ENCODE measurements around the gene MED27. TPM values are rescaled to one million over a fixed set of nuclear protein-coding genes. Genes with fewer than 3 reads are reported as not detected.

Gene MED27
- polyA plus RNA-seq, 3 donors: 23.4 to 24.5 (median 23.6) TPM

GRCh38 chr9:131841765-131842318 is 237.8 kb downstream of the MED27 start:
- no peak for DNase-seq (ENCODE audit: low read depth in 3 of 3, low spot score in 2 of 3)

- no peak for DNase-seq (ENCODE audit: low read depth in 3 of 3, low spot score in 2 of 3)
Measured at GRCh38 chr9:131840751-131841702, 238.6 kb downstream of the MED27 start.

DNA sequence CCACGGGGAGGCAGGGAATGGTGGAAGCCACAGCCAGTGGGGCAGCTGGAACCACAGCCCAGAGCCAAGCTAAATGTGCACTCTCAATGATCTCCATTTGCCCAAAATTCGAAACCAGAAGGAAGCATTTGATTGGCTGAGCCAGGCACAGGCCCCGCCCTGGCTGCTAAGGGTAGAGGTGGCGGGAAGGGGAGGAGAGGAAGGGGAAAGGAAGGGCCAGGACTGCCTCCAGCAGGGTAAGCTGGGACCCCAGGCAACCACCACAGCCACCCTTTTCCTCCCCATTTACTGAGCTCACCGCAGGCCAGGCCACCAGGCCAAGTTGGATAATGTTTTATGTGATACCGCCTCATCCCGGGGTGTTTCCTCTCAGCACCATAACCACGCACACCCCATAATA is 239.4 kb downstream of the MED27 start:
- no peak for DNase-seq (ENCODE audit: low read depth in 3 of 3, low spot score in 2 of 3)

DNA sequence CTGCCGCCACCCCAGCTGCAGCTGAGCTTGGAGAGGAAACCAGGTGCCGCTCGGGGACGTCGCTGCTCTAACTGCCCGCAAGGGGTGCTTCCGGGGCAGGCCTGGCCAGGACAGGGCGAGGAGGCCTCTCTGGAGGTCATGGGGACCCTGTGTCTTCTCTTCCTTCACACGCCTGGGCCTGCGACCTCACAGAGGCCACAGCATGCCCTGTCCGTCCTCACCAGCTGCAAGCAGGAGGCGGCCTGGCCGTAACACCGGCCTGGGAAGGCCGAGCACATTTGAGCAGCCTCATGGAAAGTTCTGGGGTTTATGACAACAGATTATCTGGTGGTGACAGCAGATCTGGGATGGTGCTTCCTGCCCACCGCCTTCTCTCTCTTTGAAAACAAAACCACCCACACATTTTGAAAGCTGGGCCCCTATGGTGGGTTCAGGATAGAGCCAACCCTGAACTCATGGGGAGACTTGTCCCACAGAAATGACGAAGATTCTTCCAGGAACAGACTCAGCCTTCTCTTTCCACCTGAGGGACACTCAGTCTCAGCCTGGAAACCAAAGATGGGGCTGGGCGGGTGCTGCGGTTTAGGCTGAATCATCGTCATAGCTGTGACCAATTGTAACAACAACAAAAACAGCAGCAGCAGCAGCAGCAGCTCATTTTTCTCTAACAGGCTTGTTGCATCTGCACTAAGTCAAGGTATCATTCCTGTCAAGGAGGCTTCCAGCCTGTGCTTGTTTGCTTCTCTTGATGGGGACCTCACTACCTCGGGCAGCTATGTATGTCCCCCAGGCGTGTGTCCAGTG is 240.2 kb downstream of the MED27 start:
- no peak for DNase-seq (ENCODE audit: low read depth in 3 of 3, low spot score in 2 of 3)

GRCh38 chr9:131838530-131839280 is 241.0 kb downstream of the MED27 start:
- DNase-seq (ENCODE audit: low read depth in 3 of 3, low spot score in 2 of 3): no peak

GRCh38 chr9:131837836-131838235 is 241.8 kb downstream of the MED27 start:
- no peak for DNase-seq (ENCODE audit: low read depth in 3 of 3, low spot score in 2 of 3)

GRCh38 chr9:131837316-131837715 is 242.4 kb downstream of the MED27 start:
- DNase-seq (ENCODE audit: low read depth in 3 of 3, low spot score in 2 of 3): no peak

DNA sequence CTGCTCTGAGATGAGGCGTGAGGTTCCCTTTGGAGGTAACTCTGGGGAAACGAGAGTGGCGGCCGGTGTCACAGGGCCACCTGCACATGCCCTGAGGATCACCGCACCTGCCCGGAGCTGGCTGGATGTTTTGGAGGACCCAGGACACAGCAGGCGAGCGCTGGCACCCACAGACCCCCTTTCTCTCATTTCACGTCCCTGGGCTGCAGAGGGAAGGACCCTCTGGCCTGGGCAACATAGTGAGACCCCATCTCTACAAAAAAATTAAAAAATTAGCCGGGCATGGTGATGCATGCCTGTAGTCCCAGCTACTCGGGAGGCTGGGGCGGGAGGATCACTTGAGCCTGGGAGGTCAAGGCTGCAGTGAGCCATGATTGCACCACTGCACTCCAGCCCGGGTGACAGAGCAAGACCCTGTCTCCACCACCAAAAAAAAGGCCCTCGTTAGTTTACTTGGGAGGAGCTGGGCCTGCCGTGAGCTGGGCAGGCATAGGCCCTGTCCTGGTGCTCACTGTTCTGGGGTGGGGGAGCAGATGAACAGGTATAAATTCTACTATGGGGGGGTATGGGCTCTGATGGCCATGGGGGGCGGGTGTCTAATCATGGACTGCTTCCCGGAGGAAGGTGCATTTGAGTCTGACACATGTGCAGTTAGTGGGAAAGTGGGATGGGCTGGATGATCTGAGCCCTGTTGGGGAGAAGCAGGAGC is 242.9 kb downstream of the MED27 start:
- DNase-seq (ENCODE audit: low read depth in 3 of 3, low spot score in 2 of 3): no peak

- no peak for DNase-seq (ENCODE audit: low read depth in 3 of 3, low spot score in 2 of 3)
Measured at GRCh38 chr9:131836021-131836420, 243.6 kb downstream of the MED27 start.

- DNase-seq (ENCODE audit: low read depth in 3 of 3, low spot score in 2 of 3): peak in 1 of 3 donors; percentile 36
Measured at GRCh38 chr9:131835151-131835910, 244.3 kb downstream of the MED27 start.

DNA sequence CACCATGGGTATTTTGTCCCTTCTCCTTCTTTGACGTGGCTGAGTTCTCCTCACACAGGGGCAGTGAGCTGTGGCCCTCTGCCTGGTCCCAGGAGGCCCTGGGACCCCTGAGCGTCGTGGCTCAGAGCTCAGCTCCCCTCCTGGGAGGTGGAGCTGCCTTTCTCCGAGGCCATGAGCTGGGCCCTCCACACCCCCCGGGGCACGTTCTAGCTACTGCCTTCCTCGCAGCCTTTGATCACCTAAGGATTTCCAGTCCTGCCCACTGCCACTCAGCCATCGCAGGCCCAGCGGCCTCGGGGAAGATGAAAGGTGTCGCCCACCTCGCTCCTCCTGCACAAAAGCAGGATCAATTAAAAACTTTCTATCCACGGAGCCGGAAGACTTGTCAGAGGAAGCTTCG is 244.9 kb downstream of the MED27 start:
- no peak for DNase-seq (ENCODE audit: low read depth in 3 of 3, low spot score in 2 of 3)

DNA sequence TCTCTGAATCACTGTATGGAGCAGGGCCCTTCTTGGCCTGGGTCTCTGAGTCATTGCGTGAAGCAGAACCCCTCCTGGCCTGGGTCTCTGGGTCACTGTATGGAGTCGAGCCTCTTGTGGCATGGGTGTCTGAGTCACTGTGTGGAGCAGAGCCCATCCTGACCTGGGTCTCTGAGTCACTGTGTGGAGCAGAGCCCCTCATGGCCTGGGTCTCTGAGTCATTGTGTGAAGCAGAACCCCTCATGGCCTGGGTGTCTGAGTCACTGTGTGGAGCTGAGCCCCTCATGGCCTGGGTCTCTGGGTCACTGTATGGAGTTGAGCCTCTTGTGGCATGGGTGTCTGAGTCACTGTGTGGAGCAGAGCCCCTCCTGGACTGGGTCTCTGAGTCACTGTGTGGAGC is 245.8 kb downstream of the MED27 start:
- no peak for DNase-seq (ENCODE audit: low read depth in 3 of 3, low spot score in 2 of 3)

- DNase-seq (ENCODE audit: low read depth in 3 of 3, low spot score in 2 of 3): no peak
Measured at GRCh38 chr9:131833083-131833482, 246.6 kb downstream of the MED27 start.

DNA sequence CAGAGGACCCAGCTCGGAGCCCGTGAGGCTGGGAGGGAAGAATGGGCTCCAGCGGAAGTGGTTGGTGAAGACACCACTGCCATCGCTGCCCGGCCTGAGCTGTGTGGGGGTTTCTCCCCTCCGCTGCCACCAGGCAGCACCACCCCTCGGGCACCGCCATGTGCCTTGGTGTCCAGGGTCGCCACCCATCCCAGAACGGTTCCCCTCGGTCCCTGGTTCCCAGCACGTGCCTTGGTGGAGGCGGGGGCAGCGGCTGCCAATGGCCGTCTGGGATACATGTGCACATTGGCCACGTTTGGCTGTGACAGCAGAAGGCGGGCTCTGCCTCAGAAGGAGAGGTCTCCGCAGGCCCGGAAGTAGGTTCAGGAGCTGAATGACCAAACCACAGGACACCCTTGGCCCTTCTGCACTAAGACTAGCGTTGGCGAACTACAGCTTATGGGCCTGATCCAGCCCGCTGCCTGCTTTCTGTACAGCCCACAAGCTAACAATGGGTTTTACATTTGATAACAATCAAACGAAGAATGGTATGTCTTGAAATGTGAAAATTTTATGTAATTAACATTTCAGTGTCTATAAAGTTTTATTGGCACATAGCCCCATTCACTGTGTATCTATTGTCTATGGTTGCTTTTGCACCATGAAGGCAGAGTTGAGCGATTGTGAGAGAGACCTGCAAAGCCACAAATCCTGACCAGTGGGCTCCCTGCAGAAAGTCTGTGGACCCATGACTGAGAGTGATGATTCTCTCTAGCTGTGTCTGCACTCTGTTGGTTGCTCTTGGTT is 248.1 kb downstream of the MED27 start:
- DNase-seq (ENCODE audit: low read depth in 3 of 3, low spot score in 2 of 3): no peak

DNA sequence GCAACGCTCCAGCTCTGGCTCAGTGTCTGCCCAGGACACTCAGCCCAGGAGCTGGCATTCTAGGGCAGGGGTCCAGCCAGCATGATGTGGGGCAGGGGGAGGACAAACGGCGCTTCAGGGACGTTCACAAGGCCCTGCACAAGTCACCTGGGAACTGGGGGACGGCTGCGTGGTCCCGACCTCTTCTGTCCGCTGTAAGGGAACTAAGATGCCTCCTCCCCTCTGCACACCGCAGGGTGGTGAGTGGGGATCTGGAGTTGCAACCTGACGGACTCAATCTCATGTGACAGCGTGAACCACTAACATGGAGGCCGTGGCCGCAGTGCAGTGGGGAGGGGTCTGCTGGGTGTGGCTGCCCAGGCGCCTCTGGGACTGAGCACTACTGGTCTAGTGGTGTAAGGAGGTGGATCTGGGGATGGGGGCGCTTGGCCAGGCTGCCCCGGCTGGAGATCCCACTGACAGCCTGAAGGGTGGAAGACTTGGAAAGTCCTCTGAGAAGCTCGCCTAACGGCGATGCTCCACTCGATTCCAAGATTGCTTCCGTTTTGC is 251.8 kb downstream of the MED27 start:
- DNase-seq (ENCODE audit: low read depth in 3 of 3, low spot score in 2 of 3): no peak

DNA sequence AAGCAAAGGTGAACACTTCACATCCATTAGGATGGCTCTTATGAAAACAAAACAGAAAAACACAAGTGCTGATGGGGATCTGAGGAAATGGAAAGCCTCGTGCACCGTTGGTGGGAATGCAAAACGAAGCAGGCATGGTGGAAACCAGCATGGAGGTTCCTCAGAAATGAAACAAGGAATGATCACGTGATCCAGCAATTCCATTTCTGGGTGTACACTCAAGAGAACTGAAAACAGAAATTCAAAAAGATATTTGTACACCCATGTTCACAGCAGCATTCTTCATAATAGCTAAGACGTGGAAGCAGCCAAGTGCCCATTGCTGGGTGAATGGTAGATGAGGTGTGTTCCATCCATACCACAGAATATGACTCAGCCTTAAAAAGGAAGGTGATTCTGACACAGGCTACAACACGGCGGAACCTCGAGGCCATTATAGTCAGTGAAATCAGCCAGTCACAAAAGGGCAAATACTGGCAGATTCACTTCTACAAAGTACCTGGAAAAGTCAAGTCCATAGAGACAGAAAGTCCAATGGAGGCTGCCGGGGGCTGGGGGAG is 252.6 kb downstream of the MED27 start:
- DNase-seq (ENCODE audit: low read depth in 3 of 3, low spot score in 2 of 3): no peak

- DNase-seq (ENCODE audit: low read depth in 3 of 3, low spot score in 2 of 3): no peak
Measured at GRCh38 chr9:131826053-131826452, 253.6 kb downstream of the MED27 start.

DNA sequence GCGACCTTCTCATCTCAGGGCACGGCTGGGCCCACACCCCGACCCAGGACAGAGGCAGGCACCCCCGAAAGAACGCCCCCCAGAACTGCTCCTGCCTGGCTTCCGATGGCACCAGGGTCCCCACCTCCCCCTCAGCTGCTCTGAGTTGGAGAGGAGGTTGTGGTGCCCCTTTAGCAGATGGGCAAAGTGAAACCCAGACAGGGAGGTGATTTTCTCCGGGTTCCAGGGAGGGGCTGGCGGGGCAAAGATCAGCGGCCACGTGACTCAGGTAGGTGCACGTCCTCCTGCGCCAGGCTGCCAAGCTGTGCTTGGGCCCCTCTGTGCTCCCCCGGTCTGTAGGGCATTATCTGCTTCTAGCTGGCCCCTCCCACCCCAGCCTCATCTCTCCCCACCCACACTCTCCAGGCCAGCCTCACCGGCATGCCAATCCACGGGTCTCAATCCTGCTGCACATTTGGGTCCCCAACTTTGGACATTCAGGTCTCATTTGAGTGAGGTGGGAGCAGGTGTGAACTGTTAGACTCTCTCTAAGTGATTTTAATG is 254.6 kb downstream of the MED27 start:
- no peak for DNase-seq (ENCODE audit: low read depth in 3 of 3, low spot score in 2 of 3)

All from right renal cortex interstitium (tissue), 3 donors.